Neural cell (in vitro differentiated cells): Measurements from ENCODE around the gene ZNF33A. TPM values are rescaled to one million over a fixed set of nuclear protein-coding genes. Genes with fewer than 3 reads are reported as not detected.

Source experiments
- H2AFZ ChIP-seq: fragments of 200-600, 300-800 bp; sonication (generic), shearing (Covaris generic); 2 replicates; pipeline ENCODE4 v1.6.0; 2014; ENCODE audit warnings: low read depth, mild to moderate bottlenecking, antibody characterized with exemption, low read length, moderate library complexity
- H3F3A ChIP-seq: fragments of 200-600 bp; shearing (Covaris generic); 2 replicates; pipeline ENCODE4 v1.6.1; 2016; ENCODE audit warnings: mild to moderate bottlenecking, moderate library complexity, mixed read lengths, antibody characterized with exemption, low read length; ENCODE audit not compliant: insufficient read depth, poor library complexity, severe bottlenecking
- H3K27ac ChIP-seq: fragments of 200-600, 300-800 bp; sonication (generic), shearing (Covaris generic); 2 replicates; pipeline ENCODE4 v1.5.1; 2014; ENCODE audit warnings: mild to moderate bottlenecking, low read length, moderate library complexity
- H3K27me3 ChIP-seq: fragments of 300-800, 200-600 bp; sonication (generic), shearing (Covaris generic); 2 replicates; pipeline ENCODE4 v1.6.0; 2014; ENCODE audit warnings: mild to moderate bottlenecking, low read depth, low read length, moderate library complexity; ENCODE audit not compliant: insufficient read depth
- H3K36me3 ChIP-seq: fragments of 300-800, 200-600 bp; sonication (generic), shearing (Covaris generic); 2 replicates; pipeline ENCODE4 v1.5.1; 2014; ENCODE audit warnings: mild to moderate bottlenecking, antibody characterized with exemption, low read length, moderate library complexity; ENCODE audit not compliant: insufficient read depth
- H3K4me2 ChIP-seq: fragments of 300-800, 200-600 bp; sonication (generic), shearing (Covaris generic); 2 replicates; pipeline ENCODE4 v1.6.0; 2014; ENCODE audit warnings: mild to moderate bottlenecking, low read length
- H3K4me3 ChIP-seq: fragments of 300-800, 200-600 bp; sonication (generic), shearing (Covaris generic); 2 replicates; pipeline ENCODE4 v1.5.1; 2014; ENCODE audit warnings: mild to moderate bottlenecking, low read length, moderate library complexity
- H3K79me2 ChIP-seq: fragments of 200-600 bp; shearing (Covaris generic); replicated peaks from 2 replicates; pipeline ENCODE4 v1.6.0; 2014; ENCODE audit warnings: mild to moderate bottlenecking, low read length, moderate library complexity; ENCODE audit not compliant: insufficient read depth
- H3K9ac ChIP-seq: fragments of 300-800, 200-600 bp; sonication (generic), shearing (Covaris generic); 2 replicates; pipeline ENCODE4 v1.6.1; 2016; ENCODE audit warnings: mild to moderate bottlenecking, low read length, mixed read lengths
- H3K9me2 ChIP-seq: fragments of 200-600 bp; shearing (Covaris generic); 2 replicates; pipeline ENCODE4 v1.6.1; 2016; ENCODE audit warnings: mild to moderate bottlenecking, low read length, mixed read lengths; ENCODE audit not compliant: insufficient read depth
- H3K9me3 ChIP-seq: fragments of 200-600, 300-800 bp; sonication (generic), shearing (Covaris generic); 2 replicates; pipeline ENCODE4 v1.6.1; 2016; ENCODE audit warnings: mild to moderate bottlenecking, mixed run types, low read length, moderate library complexity, mixed read lengths
- H4K20me1 ChIP-seq: fragments of 200-600 bp; shearing (Covaris generic); 2 replicates; pipeline ENCODE4 v1.6.1; 2016; ENCODE audit warnings: mild to moderate bottlenecking, mixed run types; ENCODE audit not compliant: insufficient read depth
- CTCF ChIP-seq: fragments of 450-650 bp; IDR thresholded peaks from 2 replicates; pipeline ENCODE4 v1.5.1; 2014; ENCODE audit warnings: antibody characterized with exemption, mild to moderate bottlenecking, moderate library complexity; ENCODE audit not compliant: poor library complexity, severe bottlenecking
- EP300 ChIP-seq: fragments of 450-650 bp; conservative IDR thresholded peaks from 2 replicates; pipeline ENCODE4 v1.6.1; 2014; ENCODE audit warnings: antibody characterized with exemption, mild to moderate bottlenecking, moderate library complexity; ENCODE audit not compliant: poor library complexity, severe bottlenecking
- EZH2 ChIP-seq: fragments of 200-600, 300-800 bp; shearing (Covaris generic), sonication (generic); IDR thresholded peaks from 2 replicates; pipeline ENCODE4 v1.6.1; 2014; ENCODE audit warnings: antibody characterized with exemption, low read length, borderline replicate concordance, mild to moderate bottlenecking; ENCODE audit not compliant: insufficient read depth, poor library complexity, severe bottlenecking
- MXI1 ChIP-seq: fragments of 450-650 bp; conservative IDR thresholded peaks from 2 replicates; pipeline ENCODE4 v1.6.1; 2014; ENCODE audit warnings: antibody characterized with exemption, mild to moderate bottlenecking; ENCODE audit not compliant: poor library complexity, severe bottlenecking
- POLR2AphosphoS5 ChIP-seq: IDR thresholded peaks from 2 replicates; pipeline ENCODE4 v1.6.1; 2012
- RAD21 ChIP-seq: fragments of 450-650 bp; conservative IDR thresholded peaks from 2 replicates; pipeline ENCODE4 v1.6.1; 2014; ENCODE audit warnings: antibody characterized with exemption, mild to moderate bottlenecking, moderate library complexity
- REST ChIP-seq: IDR thresholded peaks from 2 replicates; pipeline ENCODE4 v1.6.1; 2012; ENCODE audit warnings: borderline replicate concordance
- SMC3 ChIP-seq: fragments of 450-650 bp; conservative IDR thresholded peaks from 2 replicates; pipeline ENCODE4 v1.6.1; 2014; ENCODE audit warnings: antibody characterized with exemption, mild to moderate bottlenecking, moderate library complexity; ENCODE audit not compliant: poor library complexity
- TAF1 ChIP-seq: IDR thresholded peaks from 2 replicates; pipeline ENCODE4 v1.6.1; 2012; ENCODE audit warnings: low read depth
- polyA plus RNA-seq: library from polyadenylated mRNA; depleted of rRNA; stranded (reverse); fragments of >200 nt; gene quantifications from 2 replicates; pipeline ENCODE4 v1.2.3, GENCODE V29; 2014

Gene ZNF33A
- polyA plus RNA-seq, 1 donor from 2014 or later: 55.5 TPM

GRCh38 chr10:38047666-38048065 lies 37.2 kb downstream of the ZNF33A start:
- H3K27me3 ChIP-seq: no peaks in the 10 kb centered on the region
- no peak overlapping the region for H3K4me3 ChIP-seq
- no peak overlapping the region for H3K4me2 ChIP-seq
- no peak overlapping the region for H2AFZ ChIP-seq
- no peaks in the 10 kb centered on the region for H4K20me1 ChIP-seq
- no peaks in the 10 kb centered on the region for H3K9me2 ChIP-seq
- H3K9me3 ChIP-seq: no peaks in the 10 kb centered on the region
- no peak for TF ChIP-seq MXI1
- TF ChIP-seq POLR2AphosphoS5: no peak
- TF ChIP-seq CTCF: no peak
- TF ChIP-seq TAF1: no peak
- no peak for TF ChIP-seq EP300
- no peak for TF ChIP-seq RAD21
- no peak for TF ChIP-seq REST
- no peak for TF ChIP-seq EZH2
- no peak for TF ChIP-seq SMC3
- no peak overlapping the region for H3K9ac ChIP-seq
- no peak overlapping the region for H3K27ac ChIP-seq
- H3K36me3 ChIP-seq: peaks cover 5% of the 10 kb centered on the region
- H3K79me2 ChIP-seq: no peaks in the 10 kb centered on the region
- H3F3A ChIP-seq: no peaks in the 10 kb centered on the region

DNA sequence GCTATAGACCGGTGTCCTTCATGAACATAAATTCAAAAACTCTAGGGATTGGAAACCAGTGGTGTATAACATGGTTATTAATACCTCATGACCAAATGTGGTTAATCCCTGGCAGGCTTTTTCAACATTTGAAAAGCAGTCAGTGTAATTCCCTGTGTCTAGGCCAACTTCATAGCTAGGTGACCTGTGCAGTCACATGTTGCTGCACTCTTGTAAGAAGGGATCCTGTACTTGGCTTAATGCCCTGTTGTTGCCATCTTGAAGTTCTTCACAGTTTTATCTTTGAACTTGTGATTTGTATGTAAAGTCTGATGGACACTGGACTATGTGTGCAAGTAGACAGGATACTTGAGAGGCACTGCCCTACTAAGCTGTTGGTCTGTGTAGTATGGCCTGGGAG lies 39.7 kb downstream of the ZNF33A start:
- no peaks in the 10 kb centered on the region for H4K20me1 ChIP-seq
- no peaks in the 10 kb centered on the region for H3K9me2 ChIP-seq
- H3F3A ChIP-seq: no peaks in the 10 kb centered on the region
- no peak overlapping the region for H2AFZ ChIP-seq
- no peak overlapping the region for H3K4me3 ChIP-seq
- H3K27me3 ChIP-seq: no peaks in the 10 kb centered on the region
- no peaks in the 10 kb centered on the region for H3K79me2 ChIP-seq
- H3K36me3 ChIP-seq: peaks cover 13% of the 10 kb centered on the region
- no peak overlapping the region for H3K27ac ChIP-seq
- H3K9me3 ChIP-seq: peaks cover 9% of the 10 kb centered on the region
- H3K4me2 ChIP-seq: no peak overlapping the region
- H3K9ac ChIP-seq: no peak overlapping the region
- TF ChIP-seq EZH2: no peak

- peaks cover 29% of the 10 kb centered on the region for H3K36me3 ChIP-seq
- H3K4me2 ChIP-seq: no peak overlapping the region
Observed at GRCh38 chr10:38054361-38054797, 43.9 kb downstream of the ZNF33A start.

More at GRCh38 chr10:38054361-38054797, 43.9 kb downstream of the ZNF33A start:
- H3K9me3 ChIP-seq: peaks cover 14% of the 10 kb centered on the region
- no peak overlapping the region for H3K27ac ChIP-seq
- H3F3A ChIP-seq: no peaks in the 10 kb centered on the region
- H3K9me2 ChIP-seq: no peaks in the 10 kb centered on the region
- no peaks in the 10 kb centered on the region for H4K20me1 ChIP-seq
- no peak overlapping the region for H3K9ac ChIP-seq
- H3K27me3 ChIP-seq: no peaks in the 10 kb centered on the region
- H3K4me3 ChIP-seq: no peak overlapping the region
- no peak for TF ChIP-seq RAD21
- no peak for TF ChIP-seq REST
- TF ChIP-seq MXI1: no peak
- TF ChIP-seq TAF1: no peak
- TF ChIP-seq POLR2AphosphoS5: no peak
- TF ChIP-seq EP300: no peak
- TF ChIP-seq CTCF: no peak
- no peak for TF ChIP-seq SMC3
- no peak for TF ChIP-seq EZH2
- H3K79me2 ChIP-seq: no peaks in the 10 kb centered on the region
- no peak overlapping the region for H2AFZ ChIP-seq
